HepG2 (cell line): ENCODE results near the gene OAS1. TPM values are rescaled to one million over a fixed set of nuclear protein-coding genes. Genes with fewer than 3 reads are reported as not detected.

Experiments
- ATAC-seq: fragments of 200-7000 bp; cut with Tn5 transposase; 3 replicates; pipeline ENCODE4 v1.9.1; 2020; ENCODE audit warnings: mild to moderate bottlenecking, moderate library complexity
- BruUV-seq: library from RNA; stranded (reverse); fragments of 400-500 nt; replicated peaks from 2 replicates; lab custom pipeline; 2021; lab: Mats Ljungman, UMichigan
- CTCF ChIA-PET: fragments of 300-600 bp; formaldehyde crosslinking; extraction: SDS; loops from one replicate; lab custom pipeline; 2021; ENCODE audit warnings: low total read pairs, inconsistent platforms, low intra/inter-chr PET ratio; lab: Yijun Ruan, JAX
- POLR2A ChIA-PET: fragments of 350-600 bp; sonication (Branson Sonifier 250); formaldehyde crosslinking; loops from one replicate; lab custom pipeline; 2020; ENCODE audit warnings: antibody characterized with exemption, inconsistent platforms; lab: Yijun Ruan, JAX
- DNase-seq: peaks from one replicate; pipeline ENCODE4 v3.0.0-alpha.2; 2015; ENCODE audit warnings: low spot score
- FAIRE-seq: peaks from 3 replicates; lab custom pipeline; 2011; peaks lifted over from hg19 to GRCh38; lab: Jason Lieb, UNC
- H2AFZ ChIP-seq: one replicate; pipeline ENCODE4 v1.6.1; 2011; ENCODE audit warnings: low read length, inconsistent platforms
- H3K27ac ChIP-seq: fragments of 300-600 bp; 3 replicates; pipeline ENCODE4 v1.8.0; 2011; ENCODE audit warnings: mixed run types, mild to moderate bottlenecking, mixed read lengths, low read length, inconsistent platforms; ENCODE audit not compliant: insufficient read depth; ENCODE audit errors: extremely low read length
- H3K27me3 ChIP-seq, 2 experiments: fragments of 200-600 bp in 1 of 2; 2 replicates in 1 of 2; 3 replicates in 1 of 2; pipeline versions ENCODE4 v1.6.0 to v1.8.0; 2011; ENCODE audit warnings: low read length in 2 of 2, mild to moderate bottlenecking in 2 of 2, moderate library complexity in 2 of 2, inconsistent platforms in 1 of 2; ENCODE audit not compliant: insufficient read depth in 2 of 2, control insufficient read depth in 1 of 2
- H3K36me3 ChIP-seq, 2 experiments: fragments of 200-600 bp in 1 of 2; replicated peaks in 1 of 2; 2 replicates in 1 of 2; 3 replicates in 1 of 2; pipeline versions ENCODE4 v1.5.1 to v1.8.0; 2011; ENCODE audit warnings: low read length in 2 of 2, inconsistent platforms in 1 of 2; ENCODE audit not compliant: insufficient read depth in 2 of 2, control insufficient read depth in 1 of 2
- H3K4me1 ChIP-seq: 2 replicates; pipeline ENCODE4 v1.5.1; 2012; ENCODE audit warnings: low read length, inconsistent platforms; ENCODE audit not compliant: insufficient read depth
- H3K4me2 ChIP-seq: 2 replicates; pipeline ENCODE4 v1.6.0; 2011; ENCODE audit warnings: low read depth, low read length, inconsistent platforms
- H3K4me3 ChIP-seq, 3 experiments: fragments of 200-600 bp in 1 of 3; sonication (generic), shearing (Covaris generic) in 1 of 3; replicated peaks in 1 of 3; 2 replicates each; pipeline ENCODE4 v1.5.1; 2011 to 2016; ENCODE audit warnings: low read length in 3 of 3, inconsistent platforms in 2 of 3, low read depth in 2 of 3, mild to moderate bottlenecking in 2 of 3, control low read depth in 1 of 3, mixed read lengths in 1 of 3; ENCODE audit not compliant: insufficient read depth in 1 of 3
- H3K79me2 ChIP-seq: one replicate; pipeline ENCODE4 v1.6.1; 2011; ENCODE audit warnings: low read length, inconsistent platforms; ENCODE audit not compliant: insufficient read depth
- H3K9ac ChIP-seq: 2 replicates; pipeline ENCODE4 v1.6.0; 2011; ENCODE audit warnings: mild to moderate bottlenecking, low read depth, low read length, inconsistent platforms; ENCODE audit not compliant: insufficient read depth
- H3K9me3 ChIP-seq: 2 replicates; pipeline ENCODE4 v1.5.1; 2012; ENCODE audit warnings: mild to moderate bottlenecking, low read length
- H4K20me1 ChIP-seq: 2 replicates; pipeline ENCODE4 v1.6.0; 2011; ENCODE audit warnings: inconsistent platforms, mild to moderate bottlenecking, low read length, moderate library complexity; ENCODE audit not compliant: insufficient read depth
- FOSL1 ChIP-seq: sonication (generic); formaldehyde crosslinking; IDR thresholded peaks from 2 replicates; pipeline ENCODE4 v1.9.0; 2021; ENCODE audit warnings: missing genetic modification reagents, borderline replicate concordance
- KMT2B ChIP-seq: IDR thresholded peaks from 2 replicates; pipeline ENCODE4 v1.6.1; 2016; ENCODE audit warnings: missing genetic modification reagents, missing compliant biosample characterization
- MED8 ChIP-seq: sonication (generic); formaldehyde crosslinking; IDR thresholded peaks from 2 replicates; pipeline ENCODE4 v1.8.1; 2023; ENCODE audit warnings: mild to moderate bottlenecking, missing genetic modification reagents; ENCODE audit not compliant: insufficient replicate concordance
- PAX8 ChIP-seq: sonication (generic); formaldehyde crosslinking; IDR thresholded peaks from 2 replicates; pipeline ENCODE4 v1.8.0; 2022; ENCODE audit warnings: mild to moderate bottlenecking, missing genetic modification reagents, borderline replicate concordance
- PHF5A ChIP-seq: IDR thresholded peaks from one replicate; pipeline ENCODE4 v1.6.1; 2018; ENCODE audit warnings: low read depth, missing genetic modification reagents; ENCODE audit not compliant: unreplicated experiment
- POLR2A ChIP-seq, 2 experiments: IDR thresholded peaks; 2 replicates each; pipeline ENCODE4 v1.6.1; 2011; ENCODE audit warnings: low read depth in 2 of 2, low read length in 2 of 2, mild to moderate bottlenecking in 1 of 2, moderate library complexity in 1 of 2; ENCODE audit not compliant: insufficient read depth in 1 of 2
- RAD51 ChIP-seq: fragments of 450-650 bp; IDR thresholded peaks from 2 replicates; pipeline ENCODE4 v1.6.1; 2016; ENCODE audit warnings: borderline replicate concordance
- SAP130 ChIP-seq: IDR thresholded peaks from 2 replicates; pipeline ENCODE4 v1.6.1; 2016; ENCODE audit warnings: low read depth
- SMAD1 ChIP-seq: sonication (generic); formaldehyde crosslinking; IDR thresholded peaks from 2 replicates; pipeline ENCODE4 v1.4.0; 2020; ENCODE audit warnings: missing genetic modification reagents, low read depth, mild to moderate bottlenecking, borderline replicate concordance
- ZFP36L2 ChIP-seq: sonication (generic); formaldehyde crosslinking; IDR thresholded peaks from 2 replicates; pipeline ENCODE4 v1.4.0; 2020; ENCODE audit warnings: missing genetic modification reagents
- ZNF253 ChIP-seq: sonication (generic); formaldehyde crosslinking; IDR thresholded peaks from 2 replicates; pipeline ENCODE4 v1.8.0; 2022; ENCODE audit warnings: mild to moderate bottlenecking, missing genetic modification reagents, borderline replicate concordance
- ZNF44 ChIP-seq: sonication (generic); formaldehyde crosslinking; IDR thresholded peaks from 2 replicates; pipeline ENCODE4 v1.5.1; 2020; ENCODE audit warnings: mild to moderate bottlenecking, missing genetic modification reagents
- ZNF468 ChIP-seq: sonication (generic); formaldehyde crosslinking; IDR thresholded peaks from 2 replicates; pipeline ENCODE4 v1.8.0; 2022; ENCODE audit warnings: mild to moderate bottlenecking, moderate library complexity, missing genetic modification reagents
- ZNF709 ChIP-seq: sonication (generic); formaldehyde crosslinking; IDR thresholded peaks from 2 replicates; pipeline ENCODE4 v1.5.0; 2020; ENCODE audit warnings: mild to moderate bottlenecking, missing genetic modification reagents
- WGBS: methylation state at CpG from one replicate; pipeline ENCODE4 v1.1.6; 2017; ENCODE audit warnings: low lambda C conversion rate; 5-methylcytosine and 5-hydroxymethylcytosine counted together
- in situ Hi-C: cut with HindIII; loops from 2 replicates; pipeline ENCODE4 v1.10.0; 2017; ENCODE audit warnings: low pct_unique_long_range_greater_than_20kb; ENCODE audit not compliant: extremely low pct_ligation_motif_present
- intact Hi-C: fragments of 100-400 bp; cut with micrococcal nuclease; formaldehyde crosslinking; loops from one replicate; pipeline ENCODE4 v1.10.0; 2022; ENCODE audit not compliant: unreplicated experiment
- polyA plus RNA-seq, 8 experiments: library from polyadenylated mRNA; depleted of rRNA in 3 of 8; stranded (reverse) in 7 of 8; unstranded in 1 of 8; fragments of >200 nt; fragmentation: Illumina TruSeq in 4 of 8; extraction: Trizol in 4 of 8; gene quantifications; 2 replicates each; pipeline versions ENCODE4 v1.2.1 to v1.2.3, GENCODE V29; 2011 to 2016; ENCODE audit warnings: low read depth in 4 of 8, missing spikeins in 1 of 8, mixed read lengths in 1 of 8; ENCODE audit not compliant: insufficient read depth in 1 of 8
- total RNA-seq, 5 experiments: library from RNA; depleted of rRNA; stranded (reverse); fragments of >200 nt; fragmentation: Illumina TruSeq; extraction: Trizol; gene quantifications; 2 replicates each; pipeline ENCODE4 v1.2.3, GENCODE V29; 2016; ENCODE audit warnings: low read depth in 1 of 5
- TF ChIP-seq, protein P1 (sequence below): IDR thresholded peaks from 2 replicates; pipeline ENCODE4 v1.4.0; 2020; ENCODE audit warnings: mild to moderate bottlenecking, missing genetic modification reagents
- TF ChIP-seq, protein P2 (sequence below): IDR thresholded peaks from 2 replicates; pipeline ENCODE4 v1.6.1; 2016; ENCODE audit warnings: low read depth, borderline replicate concordance
- TF ChIP-seq, protein P3 (sequence below): sonication (generic); formaldehyde crosslinking; IDR thresholded peaks from 2 replicates; pipeline ENCODE4 v1.4.0; 2020; ENCODE audit warnings: missing genetic modification reagents
- TF ChIP-seq, protein P4 (sequence below): sonication (generic); IDR thresholded peaks from 2 replicates; pipeline ENCODE4 v1.6.1; 2016; ENCODE audit warnings: low read depth, borderline replicate concordance

Gene OAS1
- total and polyA plus RNA-seq, 2 of the 13 experiments (the other 11 are each of a cell fraction or from before 2014, with no cell fraction given): 6.5 to 10.6 TPM

DNA sequence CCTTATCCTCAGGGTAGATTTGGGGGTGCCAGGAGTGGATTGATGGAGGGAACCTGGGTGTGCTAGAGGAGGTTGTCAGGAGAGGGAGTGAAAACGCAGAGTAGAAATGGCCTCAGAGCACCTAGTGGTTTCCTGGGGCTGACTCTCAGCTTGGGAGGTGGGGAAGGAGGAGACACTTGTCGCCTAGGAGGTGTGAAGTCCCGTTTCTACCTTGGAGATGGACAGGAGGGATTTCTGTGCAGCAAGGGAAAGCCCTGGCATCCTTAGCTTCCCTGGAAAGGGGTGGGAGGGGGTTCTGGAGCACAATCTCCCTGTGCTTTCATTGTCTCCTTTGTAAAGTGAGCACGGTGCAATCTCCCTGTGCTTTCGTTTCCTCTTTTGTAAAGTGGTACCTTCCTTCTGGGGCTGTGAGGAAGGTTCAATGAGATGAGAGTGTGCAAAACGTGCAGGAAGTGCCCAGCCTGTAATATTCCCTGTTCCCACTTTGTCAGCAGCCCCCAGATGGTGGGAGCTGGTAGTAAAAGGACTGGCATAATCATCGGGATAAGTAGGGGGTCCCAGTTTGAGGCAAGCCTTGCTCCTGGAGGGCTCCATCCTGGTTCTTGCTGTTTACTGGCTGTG, 33.1 kb downstream of the OAS1 start:
- Histone ChIP-seq H3K4me3 (no peak overlapping the region), H3K79me2 (no peaks in the 10 kb centered on the region), H3K27me3 (no peaks in the 10 kb centered on the region; a peak in 1 of 5 replicates), H3K36me3 (no peaks in the 10 kb centered on the region; a peak in 1 of 5 replicates), H4K20me1 (no peaks in the 10 kb centered on the region), H3K9ac (no peak overlapping the region), H3K4me1 (peaks cover 28% of the 10 kb centered on the region), H3K27ac (no peak overlapping the region), H3K4me2 (peak overlapping the region; percentile 93), H3K9me3 (no peaks in the 10 kb centered on the region), H2AFZ (no peak overlapping the region)
- FAIRE-seq (no peak), ATAC-seq (no peak), DNase-seq (no peak)
- in situ Hi-C loops: no loop called here
- BruUV-seq: no TSS peak
- 86% methylated on average over 7 of the region's 7 CpGs for WGBS
- intact Hi-C loops: loop anchor here (2.0 kb wide), 1 partner anchor 39 kb away; no protein-coding TSS in a partner anchor
- ChIA-PET POLR2A (interaction anchor here (0.7 kb wide), 1 partner anchor 167 kb away, joined by 5 read pairs; no protein-coding TSS in a partner anchor), CTCF (no interaction called here)
- no peak for TF ChIP-seq ZNF468
- TF ChIP-seq, protein P1, sequence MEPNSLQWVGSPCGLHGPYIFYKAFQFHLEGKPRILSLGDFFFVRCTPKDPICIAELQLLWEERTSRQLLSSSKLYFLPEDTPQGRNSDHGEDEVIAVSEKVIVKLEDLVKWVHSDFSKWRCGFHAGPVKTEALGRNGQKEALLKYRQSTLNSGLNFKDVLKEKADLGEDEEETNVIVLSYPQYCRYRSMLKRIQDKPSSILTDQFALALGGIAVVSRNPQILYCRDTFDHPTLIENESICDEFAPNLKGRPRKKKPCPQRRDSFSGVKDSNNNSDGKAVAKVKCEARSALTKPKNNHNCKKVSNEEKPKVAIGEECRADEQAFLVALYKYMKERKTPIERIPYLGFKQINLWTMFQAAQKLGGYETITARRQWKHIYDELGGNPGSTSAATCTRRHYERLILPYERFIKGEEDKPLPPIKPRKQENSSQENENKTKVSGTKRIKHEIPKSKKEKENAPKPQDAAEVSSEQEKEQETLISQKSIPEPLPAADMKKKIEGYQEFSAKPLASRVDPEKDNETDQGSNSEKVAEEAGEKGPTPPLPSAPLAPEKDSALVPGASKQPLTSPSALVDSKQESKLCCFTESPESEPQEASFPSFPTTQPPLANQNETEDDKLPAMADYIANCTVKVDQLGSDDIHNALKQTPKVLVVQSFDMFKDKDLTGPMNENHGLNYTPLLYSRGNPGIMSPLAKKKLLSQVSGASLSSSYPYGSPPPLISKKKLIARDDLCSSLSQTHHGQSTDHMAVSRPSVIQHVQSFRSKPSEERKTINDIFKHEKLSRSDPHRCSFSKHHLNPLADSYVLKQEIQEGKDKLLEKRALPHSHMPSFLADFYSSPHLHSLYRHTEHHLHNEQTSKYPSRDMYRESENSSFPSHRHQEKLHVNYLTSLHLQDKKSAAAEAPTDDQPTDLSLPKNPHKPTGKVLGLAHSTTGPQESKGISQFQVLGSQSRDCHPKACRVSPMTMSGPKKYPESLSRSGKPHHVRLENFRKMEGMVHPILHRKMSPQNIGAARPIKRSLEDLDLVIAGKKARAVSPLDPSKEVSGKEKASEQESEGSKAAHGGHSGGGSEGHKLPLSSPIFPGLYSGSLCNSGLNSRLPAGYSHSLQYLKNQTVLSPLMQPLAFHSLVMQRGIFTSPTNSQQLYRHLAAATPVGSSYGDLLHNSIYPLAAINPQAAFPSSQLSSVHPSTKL (CRISPR knock-in tag): no peak
- TF ChIP-seq ZFP36L2: no peak
- no peak for TF ChIP-seq ZNF44 (CRISPR knock-in tag)
- TF ChIP-seq, protein P2, sequence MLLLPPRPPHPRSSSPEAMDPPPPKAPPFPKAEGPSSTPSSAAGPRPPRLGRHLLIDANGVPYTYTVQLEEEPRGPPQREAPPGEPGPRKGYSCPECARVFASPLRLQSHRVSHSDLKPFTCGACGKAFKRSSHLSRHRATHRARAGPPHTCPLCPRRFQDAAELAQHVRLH (CRISPR knock-in tag): no peak
- TF ChIP-seq MED8: no peak
- no peak for TF ChIP-seq PHF5A (CRISPR knock-in tag)
- TF ChIP-seq RAD51: no peak
- TF ChIP-seq, protein P3, sequence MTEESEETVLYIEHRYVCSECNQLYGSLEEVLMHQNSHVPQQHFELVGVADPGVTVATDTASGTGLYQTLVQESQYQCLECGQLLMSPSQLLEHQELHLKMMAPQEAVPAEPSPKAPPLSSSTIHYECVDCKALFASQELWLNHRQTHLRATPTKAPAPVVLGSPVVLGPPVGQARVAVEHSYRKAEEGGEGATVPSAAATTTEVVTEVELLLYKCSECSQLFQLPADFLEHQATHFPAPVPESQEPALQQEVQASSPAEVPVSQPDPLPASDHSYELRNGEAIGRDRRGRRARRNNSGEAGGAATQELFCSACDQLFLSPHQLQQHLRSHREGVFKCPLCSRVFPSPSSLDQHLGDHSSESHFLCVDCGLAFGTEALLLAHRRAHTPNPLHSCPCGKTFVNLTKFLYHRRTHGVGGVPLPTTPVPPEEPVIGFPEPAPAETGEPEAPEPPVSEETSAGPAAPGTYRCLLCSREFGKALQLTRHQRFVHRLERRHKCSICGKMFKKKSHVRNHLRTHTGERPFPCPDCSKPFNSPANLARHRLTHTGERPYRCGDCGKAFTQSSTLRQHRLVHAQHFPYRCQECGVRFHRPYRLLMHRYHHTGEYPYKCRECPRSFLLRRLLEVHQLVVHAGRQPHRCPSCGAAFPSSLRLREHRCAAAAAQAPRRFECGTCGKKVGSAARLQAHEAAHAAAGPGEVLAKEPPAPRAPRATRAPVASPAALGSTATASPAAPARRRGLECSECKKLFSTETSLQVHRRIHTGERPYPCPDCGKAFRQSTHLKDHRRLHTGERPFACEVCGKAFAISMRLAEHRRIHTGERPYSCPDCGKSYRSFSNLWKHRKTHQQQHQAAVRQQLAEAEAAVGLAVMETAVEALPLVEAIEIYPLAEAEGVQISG (CRISPR knock-in tag): no peak
- TF ChIP-seq ZNF709 (CRISPR knock-in tag): no peak
- TF ChIP-seq FOSL1 (CRISPR knock-in tag): no peak
- no peak for TF ChIP-seq PAX8
- TF ChIP-seq SAP130 (CRISPR knock-in tag): no peak
- TF ChIP-seq, protein P4, sequence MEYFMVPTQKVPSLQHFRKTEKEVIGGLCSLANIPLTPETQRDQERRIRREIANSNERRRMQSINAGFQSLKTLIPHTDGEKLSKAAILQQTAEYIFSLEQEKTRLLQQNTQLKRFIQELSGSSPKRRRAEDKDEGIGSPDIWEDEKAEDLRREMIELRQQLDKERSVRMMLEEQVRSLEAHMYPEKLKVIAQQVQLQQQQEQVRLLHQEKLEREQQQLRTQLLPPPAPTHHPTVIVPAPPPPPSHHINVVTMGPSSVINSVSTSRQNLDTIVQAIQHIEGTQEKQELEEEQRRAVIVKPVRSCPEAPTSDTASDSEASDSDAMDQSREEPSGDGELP: no peak
- no peak for TF ChIP-seq KMT2B
- TF ChIP-seq SMAD1 (CRISPR knock-in tag): no peak
- TF ChIP-seq ZNF253 (CRISPR knock-in tag): no peak
- no peak for TF ChIP-seq POLR2A (IDR thresholded peaks at IDR 0.05; ENCODE audit: insufficient read depth in 1 of 2, low read depth in 2 of 2, low read length in 2 of 2)
